A549 (cell line): ENCODE data around the gene CMTM3.

Source experiments
- CEBPB ChIP-seq, 2 experiments: fragments of >200 bp in 1 of 2; sonication (Bioruptor Twin) in 1 of 2; formaldehyde crosslinking in 1 of 2; IDR thresholded peaks; 2 replicates each; pipeline ENCODE4 v1.6.1; 2012 to 2016
- CHD2 ChIP-seq: fragments of 150-350 bp; IDR thresholded peaks from 2 replicates; pipeline ENCODE4 v1.6.1; 2014; ENCODE audit warnings: low read length; ENCODE audit not compliant: partially characterized antibody
- EP300 ChIP-seq, 2 experiments: fragments of >200 bp; sonication (Bioruptor Twin); formaldehyde crosslinking; IDR thresholded peaks; 2 replicates in 1 of 2; 3 replicates in 1 of 2; pipeline ENCODE4 v1.6.1; 2016 to 2017
- MAFK ChIP-seq: fragments of 450-650 bp; IDR thresholded peaks from 2 replicates; pipeline ENCODE4 v1.6.1; 2014; ENCODE audit not compliant: partially characterized antibody
- POLR2A ChIP-seq: IDR thresholded peaks from 2 replicates; pipeline ENCODE4 v1.6.1; 2012; ENCODE audit warnings: mild to moderate bottlenecking, low read length
- RAD21 ChIP-seq, 2 experiments: fragments of >200 bp in 1 of 2; sonication (Bioruptor Twin) in 1 of 2; formaldehyde crosslinking in 1 of 2; IDR thresholded peaks in 1 of 2; conservative IDR thresholded peaks in 1 of 2; 2 replicates in 1 of 2; 3 replicates in 1 of 2; pipeline ENCODE4 v1.6.1; 2012 to 2018; ENCODE audit warnings: inconsistent platforms in 1 of 2
- RFX5 ChIP-seq: fragments of 450-650 bp; IDR thresholded peaks from 2 replicates; pipeline ENCODE4 v1.7.1; 2014; ENCODE audit warnings: antibody characterized with exemption, mild to moderate bottlenecking, moderate library complexity
- RNF2 ChIP-seq: fragments of 200-600 bp; sonication (generic); IDR thresholded peaks from 2 replicates; pipeline ENCODE4 v1.6.1; 2016; ENCODE audit warnings: low read depth, mild to moderate bottlenecking, antibody characterized with exemption, moderate library complexity, borderline replicate concordance
- SMC3 ChIP-seq: fragments of >200 bp; sonication (Bioruptor Twin); formaldehyde crosslinking; IDR thresholded peaks from 3 replicates; pipeline ENCODE4 v1.6.1; 2018; ENCODE audit warnings: inconsistent platforms
- ZSCAN20 ChIP-seq: fragments of 250-450 bp; sonication (Bioruptor Pico); IDR thresholded peaks from 2 replicates; pipeline ENCODE4 v1.8.0; 2022; ENCODE audit warnings: mild to moderate bottlenecking, moderate library complexity
- TF ChIP-seq, protein P1 (sequence below): fragments of >200 bp; sonication (Bioruptor Twin); formaldehyde crosslinking; IDR thresholded peaks from 3 replicates; pipeline ENCODE4 v1.5.1; 2016
- TF ChIP-seq, protein P2 (sequence below): IDR thresholded peaks from 2 replicates; pipeline ENCODE4 v1.6.1; 2012
- TF ChIP-seq, protein P3 (sequence below): fragments of 200-600 bp; sonication (generic); IDR thresholded peaks from 2 replicates; pipeline ENCODE4 v1.6.1; 2016; ENCODE audit warnings: antibody characterized with exemption, mild to moderate bottlenecking, moderate library complexity

DNA sequence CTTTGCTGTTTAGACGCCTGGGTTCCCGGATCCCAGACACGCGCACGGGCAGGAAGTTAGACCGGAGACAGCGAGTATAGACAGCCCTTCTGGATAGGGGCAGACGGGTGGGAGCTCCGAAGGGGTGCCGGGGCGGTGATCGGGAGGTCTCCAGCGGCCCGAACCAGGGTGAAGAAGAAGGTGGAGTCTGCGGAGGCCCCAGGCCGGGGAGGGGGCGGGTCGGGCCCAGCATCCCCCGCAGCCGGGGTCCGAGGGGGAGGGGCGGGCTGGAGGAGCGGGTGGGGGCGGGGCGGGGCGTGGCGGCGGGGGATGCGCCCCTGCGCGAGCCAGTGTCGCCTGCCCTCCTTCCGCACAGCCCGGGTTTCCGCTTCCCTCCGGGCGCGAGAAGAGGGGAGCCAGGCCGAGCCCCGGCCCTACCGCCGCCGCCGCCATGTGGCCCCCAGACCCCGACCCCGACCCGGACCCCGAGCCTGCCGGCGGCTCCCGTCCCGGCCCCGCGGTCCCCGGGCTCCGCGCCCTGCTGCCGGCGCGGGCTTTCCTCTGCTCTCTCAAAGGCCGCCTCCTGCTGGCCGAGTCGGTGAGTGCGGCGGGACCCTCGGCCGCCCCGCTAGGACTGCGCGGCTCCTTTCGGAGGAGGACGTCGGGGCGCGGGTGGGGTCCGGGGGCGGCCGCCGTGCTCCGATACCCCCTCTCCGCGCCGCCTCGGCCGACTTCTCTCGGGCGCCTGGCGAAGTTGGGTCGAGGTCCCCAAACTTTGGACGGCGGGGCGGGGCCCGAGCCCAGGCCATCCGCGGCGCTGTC lies at the start of gene CMTM3:
- TF ChIP-seq, protein P1, sequence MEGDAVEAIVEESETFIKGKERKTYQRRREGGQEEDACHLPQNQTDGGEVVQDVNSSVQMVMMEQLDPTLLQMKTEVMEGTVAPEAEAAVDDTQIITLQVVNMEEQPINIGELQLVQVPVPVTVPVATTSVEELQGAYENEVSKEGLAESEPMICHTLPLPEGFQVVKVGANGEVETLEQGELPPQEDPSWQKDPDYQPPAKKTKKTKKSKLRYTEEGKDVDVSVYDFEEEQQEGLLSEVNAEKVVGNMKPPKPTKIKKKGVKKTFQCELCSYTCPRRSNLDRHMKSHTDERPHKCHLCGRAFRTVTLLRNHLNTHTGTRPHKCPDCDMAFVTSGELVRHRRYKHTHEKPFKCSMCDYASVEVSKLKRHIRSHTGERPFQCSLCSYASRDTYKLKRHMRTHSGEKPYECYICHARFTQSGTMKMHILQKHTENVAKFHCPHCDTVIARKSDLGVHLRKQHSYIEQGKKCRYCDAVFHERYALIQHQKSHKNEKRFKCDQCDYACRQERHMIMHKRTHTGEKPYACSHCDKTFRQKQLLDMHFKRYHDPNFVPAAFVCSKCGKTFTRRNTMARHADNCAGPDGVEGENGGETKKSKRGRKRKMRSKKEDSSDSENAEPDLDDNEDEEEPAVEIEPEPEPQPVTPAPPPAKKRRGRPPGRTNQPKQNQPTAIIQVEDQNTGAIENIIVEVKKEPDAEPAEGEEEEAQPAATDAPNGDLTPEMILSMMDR, result peak; percentile 88
- TF ChIP-seq MAFK, result no peak
- TF ChIP-seq CHD2, result no peak
- TF ChIP-seq POLR2A, result peak; percentile 44
- peak; percentile 46 to 75 for TF ChIP-seq RAD21 (conservative IDR thresholded peaks at IDR 0.05 in 1 of 2, IDR thresholded peaks at IDR 0.05 in 1 of 2)
- TF ChIP-seq RNF2, result no peak
- TF ChIP-seq EP300 (IDR thresholded peaks at IDR 0.05), result no peak
- TF ChIP-seq, protein P2, sequence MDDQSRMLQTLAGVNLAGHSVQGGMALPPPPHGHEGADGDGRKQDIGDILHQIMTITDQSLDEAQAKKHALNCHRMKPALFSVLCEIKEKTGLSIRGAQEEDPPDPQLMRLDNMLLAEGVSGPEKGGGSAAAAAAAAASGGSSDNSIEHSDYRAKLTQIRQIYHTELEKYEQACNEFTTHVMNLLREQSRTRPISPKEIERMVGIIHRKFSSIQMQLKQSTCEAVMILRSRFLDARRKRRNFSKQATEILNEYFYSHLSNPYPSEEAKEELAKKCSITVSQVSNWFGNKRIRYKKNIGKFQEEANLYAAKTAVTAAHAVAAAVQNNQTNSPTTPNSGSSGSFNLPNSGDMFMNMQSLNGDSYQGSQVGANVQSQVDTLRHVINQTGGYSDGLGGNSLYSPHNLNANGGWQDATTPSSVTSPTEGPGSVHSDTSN, result no peak
- TF ChIP-seq, protein P3, sequence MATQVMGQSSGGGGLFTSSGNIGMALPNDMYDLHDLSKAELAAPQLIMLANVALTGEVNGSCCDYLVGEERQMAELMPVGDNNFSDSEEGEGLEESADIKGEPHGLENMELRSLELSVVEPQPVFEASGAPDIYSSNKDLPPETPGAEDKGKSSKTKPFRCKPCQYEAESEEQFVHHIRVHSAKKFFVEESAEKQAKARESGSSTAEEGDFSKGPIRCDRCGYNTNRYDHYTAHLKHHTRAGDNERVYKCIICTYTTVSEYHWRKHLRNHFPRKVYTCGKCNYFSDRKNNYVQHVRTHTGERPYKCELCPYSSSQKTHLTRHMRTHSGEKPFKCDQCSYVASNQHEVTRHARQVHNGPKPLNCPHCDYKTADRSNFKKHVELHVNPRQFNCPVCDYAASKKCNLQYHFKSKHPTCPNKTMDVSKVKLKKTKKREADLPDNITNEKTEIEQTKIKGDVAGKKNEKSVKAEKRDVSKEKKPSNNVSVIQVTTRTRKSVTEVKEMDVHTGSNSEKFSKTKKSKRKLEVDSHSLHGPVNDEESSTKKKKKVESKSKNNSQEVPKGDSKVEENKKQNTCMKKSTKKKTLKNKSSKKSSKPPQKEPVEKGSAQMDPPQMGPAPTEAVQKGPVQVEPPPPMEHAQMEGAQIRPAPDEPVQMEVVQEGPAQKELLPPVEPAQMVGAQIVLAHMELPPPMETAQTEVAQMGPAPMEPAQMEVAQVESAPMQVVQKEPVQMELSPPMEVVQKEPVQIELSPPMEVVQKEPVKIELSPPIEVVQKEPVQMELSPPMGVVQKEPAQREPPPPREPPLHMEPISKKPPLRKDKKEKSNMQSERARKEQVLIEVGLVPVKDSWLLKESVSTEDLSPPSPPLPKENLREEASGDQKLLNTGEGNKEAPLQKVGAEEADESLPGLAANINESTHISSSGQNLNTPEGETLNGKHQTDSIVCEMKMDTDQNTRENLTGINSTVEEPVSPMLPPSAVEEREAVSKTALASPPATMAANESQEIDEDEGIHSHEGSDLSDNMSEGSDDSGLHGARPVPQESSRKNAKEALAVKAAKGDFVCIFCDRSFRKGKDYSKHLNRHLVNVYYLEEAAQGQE, result no peak
- no peak for TF ChIP-seq CEBPB (IDR thresholded peaks at IDR 0.05)
- no peak for TF ChIP-seq RFX5
- peak; percentile 78 for TF ChIP-seq SMC3
- TF ChIP-seq ZSCAN20 (CRISPR knock-in tag), result peak; percentile 71; the same call in 1 of the 2 replicates
